HG02852 (cell line): ENCODE data around the gene MYH9.

Source experiments
- ATAC-seq: cut with Tn5 transposase; IDR thresholded peaks from one replicate; pipeline ENCODE4 v1.9.1; 2021; ENCODE audit warnings: mild to moderate bottlenecking, moderate library complexity; ENCODE audit not compliant: unreplicated experiment

Gene MYH9

GRCh38 chr22:36319595-36320497 lies 67.9 kb downstream of the MYH9 start:
- ATAC-seq, result no peak

GRCh38 chr22:36318442-36318841 lies 69.3 kb downstream of the MYH9 start:
- ATAC-seq, result no peak

- no peak for ATAC-seq
Measured at GRCh38 chr22:36317658-36318271, 70.0 kb downstream of the MYH9 start.

GRCh38 chr22:36316419-36316818 lies 71.3 kb downstream of the MYH9 start:
- no peak for ATAC-seq

GRCh38 chr22:36315325-36315724 lies 72.4 kb downstream of the MYH9 start:
- no peak for ATAC-seq

DNA sequence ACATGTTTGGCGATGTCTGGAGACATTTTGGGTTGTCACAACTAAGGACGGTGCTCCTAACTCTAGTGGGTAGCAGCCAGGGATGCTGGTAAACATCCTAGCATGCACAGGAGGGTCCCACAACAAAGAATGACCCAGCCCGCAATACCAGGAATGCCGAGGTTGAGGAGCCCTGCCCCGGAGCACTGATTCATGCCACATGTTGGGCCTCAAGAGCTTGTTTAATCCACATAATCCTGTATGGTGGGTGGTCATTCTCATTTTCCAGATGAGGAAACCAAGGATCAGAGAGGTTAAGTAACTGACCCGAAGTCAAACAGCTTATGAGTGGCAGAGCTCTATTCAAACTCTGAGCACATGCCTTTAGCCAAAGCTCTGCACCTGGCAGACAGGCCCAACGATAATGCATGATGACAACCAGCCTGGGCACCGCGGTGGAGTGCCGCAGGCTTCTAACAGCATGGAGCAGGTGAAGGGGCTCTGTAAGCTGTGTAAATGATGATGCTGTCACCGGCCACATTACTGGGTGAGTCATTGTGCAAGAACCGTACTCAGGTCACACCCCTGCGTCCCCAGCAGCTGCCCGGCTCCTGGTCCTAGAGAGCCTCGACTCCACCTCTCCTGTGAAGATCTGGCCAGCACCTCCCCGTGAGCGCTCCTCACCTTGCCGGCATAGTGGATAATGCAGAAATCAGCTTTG lies 76.2 kb downstream of the MYH9 start:
- no peak for ATAC-seq

GRCh38 chr22:36308880-36309279 lies 78.9 kb downstream of the MYH9 start:
- ATAC-seq, result no peak

DNA sequence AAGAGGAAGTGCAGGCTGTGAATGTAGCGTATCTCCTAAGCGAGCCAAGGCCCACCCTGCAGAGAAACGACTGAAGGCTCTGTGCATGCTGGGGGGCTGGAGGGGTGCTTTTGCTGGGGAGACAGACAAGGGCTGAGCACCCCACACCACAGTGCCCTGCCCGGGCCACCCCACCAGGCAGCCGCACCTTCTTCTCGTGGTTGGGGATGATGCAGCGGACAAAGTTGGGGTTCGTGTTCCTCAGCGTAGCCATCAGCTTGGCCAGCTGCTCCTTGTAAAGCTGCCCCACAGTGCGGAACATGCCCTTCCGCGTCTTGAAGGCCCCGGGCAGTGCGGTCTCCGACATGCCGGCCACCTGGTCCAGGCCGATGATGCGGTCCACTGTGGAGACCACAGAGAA lies 81.5 kb downstream of the MYH9 start:
- no peak for ATAC-seq

DNA sequence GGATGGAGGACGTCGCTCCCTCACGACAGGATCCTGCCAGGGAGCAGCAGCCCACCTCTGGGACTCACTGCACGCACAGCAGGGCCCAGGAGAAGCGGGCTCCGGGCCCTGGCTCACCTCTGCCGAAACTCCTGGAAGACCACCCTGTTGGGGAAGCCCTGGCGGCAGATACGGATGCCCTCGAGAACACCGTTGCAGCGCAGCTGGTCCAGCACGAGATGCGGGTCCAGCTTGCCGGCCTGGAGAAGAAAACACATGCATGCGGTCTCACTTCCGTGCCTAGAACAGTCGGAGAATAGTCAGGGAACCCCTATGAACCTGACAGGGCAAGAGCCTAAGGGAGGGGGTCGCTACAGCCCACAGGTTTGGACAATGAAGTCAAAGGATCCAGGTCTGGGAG lies 82.0 kb downstream of the MYH9 start:
- no peak for ATAC-seq

GRCh38 chr22:36304429-36304828 lies 83.3 kb downstream of the MYH9 start:
- ATAC-seq, result no peak

GRCh38 chr22:36303874-36304273 lies 83.9 kb downstream of the MYH9 start:
- ATAC-seq, result no peak

GRCh38 chr22:36303115-36303467 lies 84.7 kb downstream of the MYH9 start:
- ATAC-seq, result no peak

DNA sequence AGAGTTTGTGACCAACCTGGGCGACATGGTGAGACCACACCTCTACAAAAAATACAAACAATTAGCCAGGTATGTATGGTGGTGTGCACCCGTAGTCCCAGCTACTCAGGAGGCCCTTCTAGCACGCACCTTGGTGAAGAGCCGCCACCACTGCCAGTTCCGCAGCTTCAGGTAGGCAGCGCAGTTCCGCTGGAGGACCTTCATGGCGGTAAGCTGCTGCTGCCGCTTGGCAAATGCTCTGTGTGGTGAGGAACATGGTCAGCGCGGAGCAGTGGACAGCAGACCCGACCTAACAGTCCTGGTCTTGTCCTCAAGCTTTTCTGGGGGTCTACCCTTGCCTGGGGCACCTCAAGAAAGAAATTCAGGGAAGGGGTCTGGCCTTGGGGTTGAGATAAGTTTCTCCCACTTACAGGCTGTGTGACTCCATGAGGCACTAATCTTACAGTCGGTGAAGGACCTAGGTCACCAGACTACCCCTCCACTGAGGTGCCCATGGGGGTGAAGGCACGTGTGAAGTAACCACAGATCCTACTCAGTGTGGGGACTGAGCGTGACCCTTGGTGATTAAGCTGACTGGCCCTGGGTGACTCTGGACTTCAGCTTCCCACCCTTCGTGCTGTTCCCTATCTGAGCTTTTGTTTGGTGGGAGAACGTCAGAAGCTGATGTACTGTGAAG lies 85.2 kb downstream of the MYH9 start:
- ATAC-seq, result no peak

DNA sequence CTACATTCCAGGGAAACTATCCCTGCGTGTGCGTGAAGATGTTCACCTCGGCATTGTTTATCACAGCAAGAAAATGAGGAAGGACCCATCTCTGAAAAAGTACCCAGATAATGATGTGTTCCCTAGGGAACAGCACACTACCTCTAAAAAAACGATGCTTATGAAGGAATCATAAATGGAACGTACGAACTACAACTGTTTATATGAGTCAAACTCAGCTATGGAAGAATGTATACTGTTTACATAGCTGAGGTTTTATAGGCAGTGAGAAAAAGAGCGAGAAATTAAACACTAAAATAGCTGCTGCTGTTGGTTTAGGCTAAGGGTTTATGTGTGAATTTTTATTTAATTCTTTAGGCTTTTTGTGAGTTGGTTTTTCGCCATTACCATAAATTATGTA lies 85.9 kb downstream of the MYH9 start:
- ATAC-seq, result no peak

DNA sequence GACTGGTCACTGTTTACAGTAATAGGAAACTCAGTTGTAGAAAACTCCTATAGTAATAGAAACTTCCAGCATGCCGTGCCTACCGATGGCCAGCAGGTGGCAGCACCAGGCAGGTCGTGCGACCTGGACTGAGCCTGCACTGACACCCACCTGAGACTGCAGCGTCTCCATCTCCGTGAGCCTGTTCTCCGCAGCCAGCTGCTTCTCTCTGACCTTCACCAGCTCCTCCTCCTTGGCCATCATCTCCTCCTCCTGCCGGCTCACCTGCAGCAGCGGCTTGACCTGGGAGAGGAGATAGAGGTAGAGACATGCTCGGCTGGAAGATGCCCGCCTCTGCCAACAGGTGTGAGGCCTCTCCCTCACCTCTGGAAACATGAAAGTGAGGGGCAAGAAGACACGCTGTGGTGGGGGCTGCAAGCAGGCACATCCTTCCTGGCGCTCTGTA lies 86.4 kb downstream of the MYH9 start:
- ATAC-seq, result no peak

- ATAC-seq, result no peak
Measured at GRCh38 chr22:36300396-36301212, 87.2 kb downstream of the MYH9 start.

DNA sequence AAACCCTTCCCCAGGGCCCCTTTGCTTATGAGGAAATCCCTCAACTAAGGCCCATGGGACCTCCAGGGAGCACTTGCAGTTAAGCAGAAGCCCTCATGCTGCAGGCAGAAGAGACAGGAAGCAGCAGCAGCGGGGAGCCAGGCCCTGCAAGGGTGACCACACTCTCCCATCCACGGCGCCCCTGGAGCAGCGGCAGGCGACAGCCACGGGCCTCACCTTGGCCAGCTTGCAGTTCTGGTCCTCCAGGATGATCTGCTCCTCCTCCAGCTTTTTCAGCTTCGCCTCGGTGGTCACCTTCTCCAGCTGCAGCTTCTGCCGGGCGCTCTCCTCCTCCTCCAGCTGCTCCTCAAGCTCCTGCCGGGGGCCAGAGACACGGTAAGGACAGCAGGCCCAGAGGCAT lies 87.9 kb downstream of the MYH9 start:
- no peak for ATAC-seq

GRCh38 chr22:36299295-36299694 lies 88.5 kb downstream of the MYH9 start:
- no peak for ATAC-seq

DNA sequence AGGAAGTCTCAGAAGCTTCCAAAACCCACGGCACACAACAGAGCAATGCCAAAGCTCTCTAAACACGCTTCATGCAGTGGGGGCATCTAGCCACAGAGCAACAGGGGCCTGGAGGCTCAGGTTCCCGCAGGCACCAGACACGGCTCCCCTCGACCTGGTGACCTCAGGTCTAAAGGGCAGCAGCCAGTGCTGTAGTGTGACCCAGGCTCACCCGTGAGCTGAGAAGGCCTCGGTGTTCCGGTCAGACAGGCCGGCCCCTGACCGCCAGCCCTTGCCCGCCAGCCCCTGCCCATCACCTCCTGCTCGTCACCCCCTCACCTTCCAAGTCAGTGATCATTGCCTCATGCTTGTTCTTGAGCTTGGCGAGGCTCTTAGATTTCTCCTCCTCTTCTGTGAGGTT lies 89.2 kb downstream of the MYH9 start:
- no peak for ATAC-seq

DNA sequence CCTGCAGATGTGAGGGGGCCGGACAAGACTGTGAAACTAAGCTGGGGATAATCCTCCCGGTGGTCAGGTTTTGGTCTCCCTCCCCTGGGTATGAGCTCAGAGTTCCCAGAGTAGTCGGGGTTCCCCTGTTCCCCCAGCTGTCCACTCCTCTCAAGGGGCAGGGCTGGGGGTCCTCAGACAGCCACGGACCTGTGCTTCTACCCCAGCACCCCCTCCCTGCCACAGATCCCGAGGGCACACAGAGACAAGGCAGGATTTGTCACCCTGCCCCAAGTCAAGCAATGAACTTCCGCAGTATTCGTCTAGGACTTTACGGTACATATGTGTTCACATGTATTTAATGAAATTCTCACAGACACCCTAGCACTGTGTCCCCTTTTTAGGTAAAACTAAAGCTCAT lies 89.6 kb downstream of the MYH9 start:
- no peak for ATAC-seq
